Brain microvascular endothelial cell (primary cell): ENCODE data around the gene TEKT5.

Experiments
- DNase-seq: peaks from one replicate; pipeline ENCODE4 v3.0.0-alpha.2; 2020
- H3K27ac ChIP-seq: fragments of 250-450 bp; sonication (Bioruptor Pico); 2 replicates; pipeline ENCODE4 v1.5.1; 2020; ENCODE audit warnings: mild to moderate bottlenecking, moderate library complexity
- H3K27me3 ChIP-seq: fragments of 250-450 bp; sonication (Bioruptor Pico); replicated peaks from 2 replicates; pipeline ENCODE4 v1.5.1; 2020; ENCODE audit warnings: mild to moderate bottlenecking
- H3K36me3 ChIP-seq: fragments of 250-450 bp; sonication (Bioruptor Pico); replicated peaks from 2 replicates; pipeline ENCODE4 v1.5.1; 2020; ENCODE audit warnings: mild to moderate bottlenecking
- H3K4me3 ChIP-seq: 2 replicates; pipeline ENCODE4 v1.5.1; 2011; ENCODE audit warnings: low read depth, mild to moderate bottlenecking, control low read depth, low read length, moderate library complexity
- CTCF ChIP-seq: IDR thresholded peaks from 2 replicates; pipeline ENCODE4 v1.5.1; 2011; ENCODE audit warnings: low read depth, mild to moderate bottlenecking, moderate library complexity, low read length, control low read depth, inconsistent platforms; ENCODE audit errors: missing control alignments
- in situ Hi-C: cut with HindIII; loops from 2 replicates; pipeline ENCODE4 v1.10.0; 2017; ENCODE audit warnings: low sequenced_read_pairs, low pct_ligation_motif_present

TEKT5 gene

GRCh38 chr16:10611825-10612342 is 82.8 kb downstream of the TEKT5 start:
- H3K36me3 ChIP-seq: no peaks in the 10 kb centered on the region
- DNase-seq: no peak
- no peaks in the 10 kb centered on the region for H3K27me3 ChIP-seq
- H3K4me3 ChIP-seq: no peak overlapping the region
- TF ChIP-seq CTCF: no peak
- no peak overlapping the region for H3K27ac ChIP-seq
- in situ Hi-C loops: no loop called here

GRCh38 chr16:10610499-10611184 is 84.1 kb downstream of the TEKT5 start:
- H3K36me3 ChIP-seq: no peaks in the 10 kb centered on the region
- TF ChIP-seq CTCF: no peak
- no peak overlapping the region for H3K4me3 ChIP-seq
- H3K27me3 ChIP-seq: no peaks in the 10 kb centered on the region
- no peak for DNase-seq
- no peak overlapping the region for H3K27ac ChIP-seq
- in situ Hi-C loops: no loop called here

DNA sequence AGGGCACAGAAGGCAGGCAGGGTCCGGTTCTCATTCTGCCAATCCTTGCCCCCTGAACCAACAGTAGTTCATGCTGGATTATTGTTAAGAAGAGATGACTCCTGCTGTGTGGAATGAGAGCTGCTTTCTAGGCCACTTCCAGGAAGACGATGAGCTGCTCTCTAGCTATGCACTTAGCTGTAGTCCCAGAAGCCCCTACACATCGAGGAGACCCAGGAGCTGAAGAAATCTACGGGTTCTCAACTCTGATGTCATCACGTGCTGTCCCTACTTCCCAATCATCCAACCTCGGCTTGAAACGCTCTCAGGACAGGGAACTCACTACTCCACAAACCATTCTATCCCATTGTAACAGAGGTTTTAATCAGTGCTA is 85.3 kb downstream of the TEKT5 start:
- Histone ChIP-seq H3K4me3 (no peak overlapping the region), H3K27ac (no peak overlapping the region), H3K36me3 (no peaks in the 10 kb centered on the region), H3K27me3 (no peaks in the 10 kb centered on the region)
- TF ChIP-seq CTCF: peak; percentile 19
- in situ Hi-C loops: no loop called here
- peak; percentile 73 for DNase-seq

GRCh38 chr16:10608687-10609401 is 85.9 kb downstream of the TEKT5 start:
- no peaks in the 10 kb centered on the region for H3K27me3 ChIP-seq
- no peak for DNase-seq
- no peak for TF ChIP-seq CTCF
- no peak overlapping the region for H3K27ac ChIP-seq
- in situ Hi-C loops: no loop called here
- H3K4me3 ChIP-seq: no peak overlapping the region
- H3K36me3 ChIP-seq: no peaks in the 10 kb centered on the region

DNA sequence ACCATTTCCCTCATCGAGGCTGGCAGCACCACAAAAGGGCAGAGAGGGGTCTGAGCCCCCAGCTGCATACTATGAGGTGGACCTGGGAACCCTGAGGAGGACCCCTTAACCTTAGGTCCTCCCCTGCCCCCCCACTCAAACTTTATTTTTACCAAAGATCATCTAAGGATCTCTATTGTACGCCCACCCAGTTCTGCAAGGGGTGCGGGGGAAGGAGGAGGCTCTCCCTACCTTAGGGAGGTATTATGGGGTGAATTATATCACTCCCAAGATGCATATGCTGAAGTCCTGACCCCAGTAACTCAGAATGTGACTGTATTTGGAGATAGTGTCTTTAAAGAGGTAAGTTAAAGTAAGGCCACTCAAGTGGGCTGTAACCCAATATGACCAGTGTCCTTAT is 87.6 kb downstream of the TEKT5 start:
- H3K4me3 ChIP-seq: no peak overlapping the region
- H3K27me3 ChIP-seq: no peaks in the 10 kb centered on the region
- in situ Hi-C loops: no loop called here
- H3K36me3 ChIP-seq: no peaks in the 10 kb centered on the region
- no peak overlapping the region for H3K27ac ChIP-seq
- no peak for DNase-seq
- TF ChIP-seq CTCF: no peak

GRCh38 chr16:10606607-10607006 is 88.1 kb downstream of the TEKT5 start:
- Histone ChIP-seq H3K27me3 (no peaks in the 10 kb centered on the region), H3K36me3 (no peaks in the 10 kb centered on the region), H3K4me3 (no peak overlapping the region), H3K27ac (no peak overlapping the region)
- in situ Hi-C loops: no loop called here
- DNase-seq: no peak
- no peak for TF ChIP-seq CTCF
